Naive thymus-derived CD4-positive, alpha-beta T cell (primary cell): Measurements from ENCODE around the gene FOXD1. TPM values are rescaled to one million over a fixed set of nuclear protein-coding genes. Genes with fewer than 3 reads are reported as not detected.
"Not testable (repeated sequence)": the region's sequence is repeated elsewhere in the genome, so short reads cannot be mapped to it uniquely, and the experiment has no call there.

ENCODE experiments used
- ATAC-seq: fragments of 150-1000 bp; cut with Tn5 transposase; 2 replicates; pipeline ENCODE4 v1.10.0; 2021; ENCODE audit warnings: mild to moderate bottlenecking, moderate library complexity
- CTCF ChIA-PET: fragments of 350-600 bp; sonication (Branson Sonifier 250); formaldehyde crosslinking; loops from one replicate; lab custom pipeline; 2021; ENCODE audit warnings: antibody characterized with exemption; lab: Charles Lee
- POLR2A ChIA-PET: fragments of 350-600 bp; sonication (Branson Sonifier 250); formaldehyde crosslinking; loops from one replicate; lab custom pipeline; 2021; ENCODE audit warnings: antibody characterized with exemption, inconsistent platforms; lab: Charles Lee
- DNase-seq, 9 donors: peaks; one replicate each; pipeline versions ENCODE4 v3.0.0 to v3.0.0-alpha.2; 2020 to 2022; ENCODE audit warnings: mixed read lengths in 1 of 9
- H3K27ac ChIP-seq: one replicate; pipeline ENCODE4 v1.7.0; 2013; ENCODE audit warnings: mild to moderate bottlenecking, low read depth, low read length, moderate library complexity
- H3K27me3 ChIP-seq, 2 donors: one replicate each; pipeline ENCODE4 v1.7.0; 2013; ENCODE audit warnings: low read length in 2 of 2, mild to moderate bottlenecking in 2 of 2, moderate library complexity in 2 of 2; ENCODE audit not compliant: control insufficient read depth in 2 of 2, insufficient read depth in 2 of 2
- H3K36me3 ChIP-seq, 3 experiments: 1 replicate in 2 of 3; 2 replicates in 1 of 3; pipeline ENCODE4 v1.7.0; 2013; ENCODE audit warnings: low read length in 3 of 3, mild to moderate bottlenecking in 3 of 3, moderate library complexity in 1 of 3; ENCODE audit not compliant: insufficient read depth in 3 of 3, control insufficient read depth in 2 of 3
- H3K4me1 ChIP-seq, 2 donors: one replicate each; pipeline ENCODE4 v1.7.0; 2013; ENCODE audit warnings: low read length in 2 of 2, mild to moderate bottlenecking in 2 of 2, moderate library complexity in 1 of 2; ENCODE audit not compliant: control insufficient read depth in 2 of 2, insufficient read depth in 2 of 2
- H3K4me3 ChIP-seq: 2 replicates; pipeline ENCODE4 v1.7.0; 2013; ENCODE audit warnings: mild to moderate bottlenecking, low read length
- H3K9me3 ChIP-seq, 3 experiments: 1 replicate in 2 of 3; 2 replicates in 1 of 3; pipeline ENCODE4 v1.7.0; 2013; ENCODE audit warnings: low read length in 3 of 3; ENCODE audit not compliant: control insufficient read depth in 2 of 3
- H3K27ac Mint-ChIP-seq, 9 donors: one replicate each; pipeline ENCODE4 v1.8.0; 2020 to 2022; ENCODE audit warnings: mixed read lengths in 9 of 9, mild to moderate bottlenecking in 8 of 9, moderate library complexity in 5 of 9, inconsistent platforms in 2 of 9
- H3K27me3 Mint-ChIP-seq, 5 donors: one replicate each; pipeline ENCODE4 v1.8.0; 2021 to 2022; ENCODE audit warnings: mixed read lengths in 5 of 5, mild to moderate bottlenecking in 1 of 5
- H3K36me3 Mint-ChIP-seq, 5 donors: one replicate each; pipeline ENCODE4 v1.8.0; 2020 to 2022; ENCODE audit warnings: mixed read lengths in 5 of 5, mild to moderate bottlenecking in 3 of 5, inconsistent platforms in 1 of 5
- H3K4me1 Mint-ChIP-seq, 7 donors: one replicate each; pipeline ENCODE4 v1.8.0; 2020 to 2022; ENCODE audit warnings: mixed read lengths in 7 of 7, mild to moderate bottlenecking in 3 of 7, inconsistent platforms in 1 of 7
- H3K4me3 Mint-ChIP-seq, 10 donors: one replicate each; pipeline ENCODE4 v1.8.0; 2020 to 2022; ENCODE audit warnings: mild to moderate bottlenecking in 10 of 10, mixed read lengths in 10 of 10, moderate library complexity in 6 of 10, inconsistent platforms in 2 of 10
- H3K9me3 Mint-ChIP-seq, 11 donors: one replicate each; pipeline ENCODE4 v1.8.0; 2020 to 2022; ENCODE audit warnings: mixed read lengths in 11 of 11, mild to moderate bottlenecking in 4 of 11, inconsistent platforms in 1 of 11, moderate library complexity in 1 of 11
- intact Hi-C, 2 donors: fragments of 100-400 bp; cut with micrococcal nuclease; formaldehyde crosslinking; loops; one replicate each; pipeline ENCODE4 v1.15.1; 2023
- polyA plus RNA-seq, 2 donors: library from polyadenylated mRNA; unstranded; fragments of 300-500 nt; fragmentation: Illumina TruSeq; gene quantifications; one replicate each; pipeline ENCODE4 v1.2.3, GENCODE V29; 2021
- total RNA-seq, 6 experiments: library from RNA in 5 of 6; stranded (reverse) in 5 of 6; gene quantifications; 1 replicate in 5 of 6; 2 replicates in 1 of 6; pipeline ENCODE4 v1.2.3 and lab custom pipeline; 2021 to 2026

FOXD1 gene
- total and polyA plus RNA-seq, 7 experiments from 2014 or later, result 0.16 to 0.32 TPM; not detected in 5

DNA sequence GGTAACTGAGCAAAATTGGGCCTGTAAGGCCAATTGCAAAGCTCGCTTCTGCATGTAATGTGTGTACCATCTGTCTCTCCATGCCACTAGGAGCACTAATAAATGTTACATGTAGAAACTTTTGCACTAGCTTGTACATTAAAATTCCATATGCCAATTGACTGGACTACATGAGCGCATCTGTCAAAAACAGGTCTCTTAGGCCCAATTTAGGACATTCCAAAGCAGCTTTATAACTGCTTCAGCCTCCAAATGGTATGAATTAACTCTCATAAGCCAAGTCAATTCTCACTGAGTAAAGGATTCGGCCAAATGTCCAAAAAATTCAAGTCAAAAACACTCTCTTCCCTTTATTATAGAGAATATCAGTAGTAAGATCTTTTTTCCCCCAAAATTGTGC is 23.5 kb upstream of the FOXD1 start:
- POLR2A ChIA-PET, result no interaction called here
- DNase-seq, result no peak
- H3K4me1 Mint-ChIP-seq, result no peaks in the 10 kb centered on the region
- H3K4me3 Mint-ChIP-seq, result no peak overlapping the region
- CTCF ChIA-PET, result no interaction called here
- ATAC-seq, result no peak
- Histone ChIP-seq H3K27me3 (peaks cover 0 to 4% of the 10 kb centered on the region in 2 donors), H3K36me3 (no peaks in the 10 kb centered on the region), H3K9me3 (no peaks in the 10 kb centered on the region), H3K4me1 (no peaks in the 10 kb centered on the region), H3K27ac (no peak overlapping the region), H3K4me3 (no peak overlapping the region)
- peaks cover 12 to 40% (median 22%) of the 10 kb centered on the region in 5 donors for H3K27me3 Mint-ChIP-seq
- no peak overlapping the region for H3K27ac Mint-ChIP-seq
- H3K9me3 Mint-ChIP-seq, result peaks cover 0 to 4% (median 0%) of the 10 kb centered on the region in 11 donors
- H3K36me3 Mint-ChIP-seq, result peaks cover 0 to 4% (median 0%) of the 10 kb centered on the region in 5 donors
- intact Hi-C loops, result no loop called here

DNA sequence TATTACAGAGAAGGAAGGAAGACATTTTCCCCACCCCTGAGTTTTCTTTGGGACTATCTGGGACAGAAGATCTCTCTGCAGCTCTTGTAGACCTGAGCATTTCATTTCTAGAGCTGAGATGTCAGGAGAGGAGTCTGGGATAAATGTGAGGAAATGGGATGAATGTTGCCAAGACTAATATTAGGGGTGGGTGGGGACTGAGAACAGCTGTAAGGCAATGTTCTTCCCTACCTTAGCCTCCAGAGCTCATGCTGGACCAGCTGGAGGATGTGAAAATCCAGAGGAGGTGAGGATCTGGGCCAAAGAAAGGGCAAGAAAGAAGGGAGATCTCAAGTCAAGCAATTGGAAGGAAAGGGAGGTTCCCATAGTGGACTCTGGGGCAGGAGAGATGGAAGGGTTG is 23.1 kb upstream of the FOXD1 start:
- CTCF ChIA-PET, result no interaction called here
- Mint-ChIP-seq H3K27me3 (peaks cover 12 to 41% (median 25%) of the 10 kb centered on the region in 5 donors), H3K4me1 (no peaks in the 10 kb centered on the region)

DNA sequence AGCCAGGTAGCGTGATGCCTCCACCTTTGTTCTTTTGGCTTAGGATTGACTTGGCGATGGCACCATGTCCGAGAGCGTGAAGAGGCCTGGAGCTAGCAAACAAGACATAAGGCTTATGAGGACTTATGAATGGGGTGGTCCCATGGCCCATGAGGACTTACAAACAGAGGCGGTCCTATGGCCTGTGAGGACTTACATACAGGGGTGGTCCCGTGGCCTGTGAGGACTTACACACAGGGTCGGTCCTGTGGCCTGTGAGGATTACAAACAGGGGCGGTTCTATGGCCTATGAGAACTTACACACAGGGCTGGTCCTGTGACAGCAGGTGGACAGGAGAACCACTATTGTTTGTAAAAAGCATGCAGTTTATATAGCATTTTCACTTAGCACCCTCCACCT is 21.3 kb upstream of the FOXD1 start:
- Histone ChIP-seq H3K36me3 (no peaks in the 10 kb centered on the region), H3K27ac (no peak overlapping the region), H3K27me3 (no peaks in the 10 kb centered on the region), H3K4me1 (no peaks in the 10 kb centered on the region), H3K4me3 (no peak overlapping the region), H3K9me3 (no peaks in the 10 kb centered on the region)
- ATAC-seq, result no peak
- DNase-seq, result no peak
- Mint-ChIP-seq H3K4me1 (no peaks in the 10 kb centered on the region), H3K36me3 (peaks cover 0 to 4% (median 0%) of the 10 kb centered on the region in 5 donors), H3K4me3 (no peak overlapping the region), H3K27ac (no peak overlapping the region), H3K27me3 (peaks cover 14 to 48% (median 32%) of the 10 kb centered on the region in 5 donors), H3K9me3 (peaks cover 0 to 4% (median 0%) of the 10 kb centered on the region in 11 donors)
- intact Hi-C loops, result no loop called here
- ChIA-PET CTCF (no interaction called here), POLR2A (interaction anchor here (1.0 kb wide), 1 partner anchor 28 kb away, joined by 3 read pairs; no protein-coding TSS in a partner anchor)

More for the DNA sequence above, 23.1 kb upstream of the FOXD1 start:
- Mint-ChIP-seq H3K9me3 (peaks cover 0 to 4% (median 0%) of the 10 kb centered on the region in 11 donors), H3K4me3 (no peak overlapping the region), H3K36me3 (peaks cover 0 to 4% (median 0%) of the 10 kb centered on the region in 5 donors), H3K27ac (no peak overlapping the region)
- ATAC-seq, result no peak
- Histone ChIP-seq H3K4me3 (no peak overlapping the region), H3K27me3 (peaks cover 0 to 4% of the 10 kb centered on the region in 2 donors), H3K4me1 (no peaks in the 10 kb centered on the region), H3K27ac (no peak overlapping the region), H3K36me3 (no peaks in the 10 kb centered on the region), H3K9me3 (no peaks in the 10 kb centered on the region)
- POLR2A ChIA-PET, result no interaction called here
- intact Hi-C loops, result no loop called here
- DNase-seq, result no peak

DNA sequence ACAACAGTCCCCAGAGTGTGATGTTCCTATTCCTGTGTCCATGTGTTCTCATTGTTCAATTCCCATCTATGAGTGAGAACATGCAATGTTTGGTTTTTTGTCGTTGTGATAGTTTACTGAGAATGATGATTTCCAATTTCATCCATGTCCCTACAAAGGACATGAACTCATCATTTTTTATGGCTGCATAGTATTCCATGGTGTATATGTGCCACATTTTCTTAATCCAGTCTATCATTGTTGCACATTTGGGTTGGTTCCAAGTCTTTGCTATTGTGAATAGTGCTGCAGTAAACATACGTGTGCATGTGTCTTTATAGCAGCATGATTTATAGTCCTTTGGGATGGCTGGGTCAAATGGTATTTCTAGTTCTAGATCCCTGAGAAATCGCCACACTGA is 20.1 kb upstream of the FOXD1 start:
- H3K9me3 ChIP-seq, H3K27ac Mint-ChIP-seq, H3K4me1 ChIP-seq, intact Hi-C loops, H3K36me3 Mint-ChIP-seq, H3K4me1 Mint-ChIP-seq, H3K27me3 ChIP-seq, H3K4me3 Mint-ChIP-seq, H3K9me3 Mint-ChIP-seq, DNase-seq, ATAC-seq, H3K36me3 ChIP-seq, CTCF ChIA-PET, H3K4me3 ChIP-seq, H3K27ac ChIP-seq, POLR2A ChIA-PET: not testable (repeated sequence)
- peaks cover 21 to 55% (median 37%) of the 10 kb centered on the region in 5 donors for H3K27me3 Mint-ChIP-seq

DNA sequence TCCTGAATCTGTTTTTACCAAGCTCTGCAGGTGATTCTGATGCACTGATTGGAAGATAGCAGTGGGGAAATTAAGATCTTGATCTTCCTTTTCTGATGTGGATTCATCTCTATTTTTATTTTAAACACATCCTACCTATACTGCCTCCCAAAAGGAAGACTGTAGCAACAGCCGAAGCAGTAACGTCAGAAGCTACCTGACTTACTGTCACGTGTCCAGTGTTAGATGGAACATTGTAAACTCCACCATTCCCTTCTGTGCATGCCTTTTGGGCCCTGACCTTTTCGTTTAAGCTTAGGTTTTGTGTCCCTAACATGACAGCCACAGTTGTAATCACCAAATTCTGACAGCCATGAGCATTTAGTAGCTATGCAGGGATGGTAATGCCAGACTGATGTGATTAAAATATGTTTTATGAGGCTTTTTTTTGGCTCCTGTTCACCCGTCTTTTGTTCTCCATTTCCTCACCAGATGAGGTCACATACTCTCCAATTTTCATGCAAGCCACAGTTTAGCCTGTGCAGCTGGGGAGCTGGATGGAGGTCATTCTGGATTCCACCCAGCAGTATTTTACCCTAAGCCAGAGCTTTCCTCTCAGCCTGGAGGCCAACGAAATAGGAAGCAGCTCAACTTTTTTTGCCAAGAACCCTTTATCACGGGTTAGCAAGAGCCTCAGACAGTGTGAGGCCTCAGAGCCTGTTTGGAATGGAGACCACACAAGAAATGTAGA is 15.6 kb upstream of the FOXD1 start:
- Mint-ChIP-seq H3K4me1 (no peaks in the 10 kb centered on the region), H3K36me3 (peaks cover 0 to 7% (median 0%) of the 10 kb centered on the region in 5 donors), H3K27ac (no peak overlapping the region), H3K9me3 (peaks cover 0 to 4% (median 0%) of the 10 kb centered on the region in 11 donors), H3K4me3 (no peak overlapping the region), H3K27me3 (peaks cover 22 to 54% (median 46%) of the 10 kb centered on the region in 5 donors)
- ChIA-PET POLR2A (interaction anchor here (0.5 kb wide), 1 partner anchor 1316 kb away, joined by 3 read pairs; no protein-coding TSS in a partner anchor), CTCF (interaction anchor here (0.6 to 0.9 kb wide), 3 partner anchors 8 to 271 kb away, joined by 3 read pairs; no protein-coding TSS in a partner anchor)
- H3K36me3 ChIP-seq, result no peaks in the 10 kb centered on the region
- H3K4me3 ChIP-seq, result no peak overlapping the region
- H3K4me1 ChIP-seq, result no peaks in the 10 kb centered on the region
- intact Hi-C loops, result no loop called here
- H3K27me3 ChIP-seq, result no peaks in the 10 kb centered on the region
- no peak for DNase-seq
- no peak for ATAC-seq
- no peaks in the 10 kb centered on the region for H3K9me3 ChIP-seq
- H3K27ac ChIP-seq, result no peak overlapping the region

DNA sequence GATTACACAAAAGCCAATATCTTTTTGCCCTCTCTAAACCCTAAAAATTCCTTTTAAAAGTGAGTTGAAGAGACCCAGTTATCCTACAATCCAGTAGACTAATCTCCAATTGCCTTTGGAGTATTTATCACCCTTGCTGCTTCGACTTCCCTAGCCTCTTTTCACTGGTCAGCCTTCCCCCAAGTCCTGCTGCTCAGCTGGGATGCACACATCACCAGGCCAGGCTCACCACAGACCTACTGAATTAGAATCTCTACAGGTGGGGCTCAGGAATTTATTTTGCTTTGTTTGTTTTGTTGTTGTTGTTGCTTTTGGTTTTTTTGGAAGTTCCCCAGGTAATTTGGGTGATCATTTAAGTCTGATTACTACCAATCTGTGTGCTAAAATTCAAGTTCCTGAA is 11.6 kb upstream of the FOXD1 start:
- DNase-seq (no peak), ATAC-seq (no peak)
- H3K4me1 ChIP-seq, result no peaks in the 10 kb centered on the region
- Mint-ChIP-seq H3K36me3 (peaks cover 0 to 3% (median 0%) of the 10 kb centered on the region in 5 donors), H3K4me3 (no peak overlapping the region), H3K4me1 (no peaks in the 10 kb centered on the region), H3K9me3 (peaks cover 0 to 5% (median 0%) of the 10 kb centered on the region in 11 donors), H3K27me3 (peaks cover 50 to 67% (median 61%) of the 10 kb centered on the region in 5 donors), H3K27ac (no peak overlapping the region)
- no peaks in the 10 kb centered on the region for H3K9me3 ChIP-seq
- ChIA-PET CTCF (no interaction called here), POLR2A (no interaction called here)
- intact Hi-C loops, result no loop called here
- H3K36me3 ChIP-seq, result no peaks in the 10 kb centered on the region
- H3K27me3 ChIP-seq, result peaks cover 0 to 5% of the 10 kb centered on the region in 2 donors
- H3K27ac ChIP-seq, result no peak overlapping the region
- H3K4me3 ChIP-seq, result no peak overlapping the region
